Measurements from ENCODE around the gene CARS1.
A peak's percentile ranks its signal among the peaks of the same experiment; 100 is the strongest.

CARS1 gene

DNA sequence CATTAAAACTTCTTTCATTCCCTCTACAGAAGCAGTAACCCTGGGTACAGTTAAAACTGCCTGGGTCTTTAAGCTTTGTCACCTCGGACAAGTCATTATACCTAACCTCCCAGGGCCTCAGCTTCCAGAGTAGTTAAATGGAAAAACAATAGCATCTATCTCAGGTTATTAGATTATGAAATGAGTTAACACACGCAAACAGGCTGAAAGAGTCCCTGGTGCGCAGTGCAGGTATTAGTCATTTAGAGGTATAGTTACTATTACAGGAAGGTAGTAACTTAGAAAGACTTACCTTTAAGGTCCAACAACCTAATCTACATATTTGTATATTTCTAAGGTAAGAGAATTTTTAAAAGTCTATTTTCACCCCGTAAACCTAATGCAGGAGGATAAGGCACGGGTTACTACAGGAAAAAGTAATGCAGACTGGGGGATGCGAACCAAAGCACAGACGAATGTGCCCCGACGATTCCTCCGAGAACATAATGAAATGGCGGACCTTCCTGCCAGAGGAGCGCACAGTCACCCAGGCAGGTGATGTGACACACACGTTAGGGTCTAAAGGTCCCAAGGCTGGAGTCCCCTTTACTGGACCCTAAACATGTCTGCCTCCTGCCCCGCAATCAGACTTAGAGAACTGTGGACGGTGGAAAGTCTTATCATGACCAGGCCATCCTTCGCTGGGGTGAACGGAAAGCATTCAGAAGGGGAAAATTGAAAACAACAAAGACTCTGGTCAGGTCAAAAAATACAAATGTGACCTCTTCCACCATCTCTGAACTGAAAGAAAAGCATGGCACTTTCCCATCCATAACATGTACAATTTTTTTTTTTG is 66.4 kb downstream of the CARS1 start:
- peak; percentile 14 for DNase-seq

DNA sequence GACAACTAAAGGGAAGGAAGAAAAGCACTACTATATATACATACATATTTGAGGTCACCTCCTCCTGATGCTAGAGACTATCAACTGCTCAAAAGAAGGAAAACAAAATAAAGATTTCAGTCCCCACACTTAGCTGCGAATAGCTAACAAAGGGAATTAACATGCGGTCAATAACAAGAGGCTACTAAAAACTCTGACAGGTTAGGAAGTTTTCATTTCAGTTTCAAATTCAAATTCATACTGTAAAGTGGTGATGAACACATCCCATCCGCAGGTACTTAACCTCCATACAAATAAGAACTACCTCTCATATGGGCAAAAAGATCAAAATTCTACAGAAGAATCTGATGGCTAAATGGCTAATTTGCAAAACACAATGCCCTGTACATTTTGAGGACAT is 67.7 kb downstream of the CARS1 start:
- no peak for DNase-seq

DNA sequence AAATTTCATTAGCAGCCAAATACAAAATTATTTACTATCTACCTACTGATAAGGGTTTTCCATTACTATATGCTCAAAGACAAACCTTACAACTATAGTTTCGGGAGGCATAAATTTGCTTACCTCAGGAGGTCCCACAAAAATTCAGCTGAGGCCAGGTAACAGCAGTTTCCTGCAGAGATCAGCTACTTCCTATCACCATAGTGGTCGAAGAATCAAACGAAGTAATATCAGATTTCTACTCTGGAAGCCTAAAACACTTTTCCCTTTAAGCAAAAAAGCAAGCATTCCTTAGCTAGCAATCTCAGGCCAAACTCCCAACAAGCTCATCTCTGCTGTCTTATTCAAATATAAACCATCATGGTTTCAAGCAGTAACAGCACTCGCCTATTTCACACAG is 68.2 kb downstream of the CARS1 start:
- no peak for DNase-seq

- no peak for DNase-seq
Measured at GRCh38 chr11:2987881-2988861, 69.1 kb downstream of the CARS1 start.

DNA sequence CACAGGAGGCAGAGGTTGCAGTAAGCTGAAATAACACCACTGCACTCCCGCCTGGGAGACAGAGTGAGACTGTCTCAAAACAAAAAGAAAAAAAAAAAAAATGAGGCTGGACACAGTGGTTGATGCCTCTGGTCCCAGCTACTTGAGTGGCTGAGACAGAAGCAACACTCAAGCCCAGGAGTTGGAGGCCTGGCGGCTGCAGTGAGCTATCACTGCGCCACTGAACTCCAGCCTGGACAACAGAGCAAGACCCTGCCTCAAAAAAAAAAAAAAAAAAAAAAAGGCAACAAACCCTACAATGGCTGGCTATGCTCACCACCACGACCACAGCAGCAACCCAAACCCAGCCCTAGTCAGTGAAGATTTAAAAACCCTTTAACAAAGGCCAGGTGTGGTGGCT is 73.3 kb downstream of the CARS1 start:
- no peak for DNase-seq

DNA sequence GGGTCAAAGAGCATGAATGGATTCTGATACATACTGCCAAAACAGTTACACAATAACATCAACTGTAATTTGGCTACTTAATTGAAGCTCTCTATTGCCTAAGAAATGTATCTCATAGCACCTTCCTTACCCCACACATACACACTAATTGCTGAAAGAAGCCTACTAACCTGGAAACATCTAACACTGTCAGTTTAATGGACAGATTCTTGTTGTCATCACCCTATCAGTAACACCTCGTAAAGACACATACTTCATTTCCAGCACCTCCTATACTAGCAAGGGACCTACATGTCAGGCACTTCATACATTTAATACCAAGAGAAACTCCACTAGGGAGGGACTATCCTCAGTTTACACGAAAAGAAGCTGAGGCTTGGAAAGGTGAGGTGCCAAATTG is 75.0 kb downstream of the CARS1 start:
- no peak for DNase-seq

- no peak for DNase-seq
Measured at GRCh38 chr11:2981130-2981529, 76.1 kb downstream of the CARS1 start.

GRCh38 chr11:2980168-2980840 is 76.9 kb downstream of the CARS1 start:
- DNase-seq: no peak

DNA sequence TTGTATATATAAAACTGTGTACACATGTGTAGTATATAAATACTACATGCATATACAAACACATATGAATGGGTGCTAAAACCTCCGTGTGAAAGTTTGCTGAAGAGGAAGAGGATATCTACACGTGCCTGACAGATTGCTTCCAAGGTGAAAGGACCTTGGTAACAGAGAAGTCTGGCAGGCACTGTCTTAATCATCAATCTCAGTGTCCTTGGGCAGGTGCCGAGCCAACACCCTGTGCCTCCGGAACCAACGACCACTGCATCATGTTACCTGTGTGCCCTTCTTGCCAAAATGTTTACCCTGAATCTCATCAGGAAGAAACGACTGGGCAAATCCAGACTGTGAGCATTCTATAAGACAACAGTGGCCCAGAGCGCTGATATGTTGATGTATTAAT is 80.1 kb downstream of the CARS1 start:
- no peak for DNase-seq

- no peak for DNase-seq
Measured at GRCh38 chr11:2976294-2977063, 80.7 kb downstream of the CARS1 start.

DNA sequence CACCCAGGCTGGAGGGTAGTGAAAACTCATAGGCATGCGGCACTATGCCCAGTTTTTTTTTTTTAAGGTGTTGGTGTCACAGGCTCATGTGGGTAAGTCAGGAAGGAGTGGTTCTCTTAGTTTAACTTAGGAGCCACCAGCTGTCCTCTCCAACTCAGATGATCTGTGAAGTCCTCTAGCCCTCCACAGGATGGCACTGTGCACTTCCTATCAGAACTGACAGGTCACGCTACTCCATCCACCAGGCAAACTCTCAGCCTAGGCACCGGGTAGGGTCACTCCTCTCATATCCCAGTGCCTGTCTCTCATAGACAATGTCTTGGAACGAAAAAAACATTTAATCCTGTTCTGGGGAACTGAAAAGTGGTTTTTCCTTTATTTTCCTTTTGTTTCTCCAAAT is 81.6 kb downstream of the CARS1 start:
- DNase-seq: peak; percentile 52

GRCh38 chr11:2974272-2974671 is 83.0 kb downstream of the CARS1 start:
- no peak for DNase-seq

- no peak for DNase-seq
Measured at GRCh38 chr11:2968341-2968900, 88.8 kb downstream of the CARS1 start.

- DNase-seq: no peak
Measured at GRCh38 chr11:2964782-2965181, 92.4 kb downstream of the CARS1 start.

GRCh38 chr11:2963761-2964160 is 93.5 kb downstream of the CARS1 start:
- no peak for DNase-seq

DNA sequence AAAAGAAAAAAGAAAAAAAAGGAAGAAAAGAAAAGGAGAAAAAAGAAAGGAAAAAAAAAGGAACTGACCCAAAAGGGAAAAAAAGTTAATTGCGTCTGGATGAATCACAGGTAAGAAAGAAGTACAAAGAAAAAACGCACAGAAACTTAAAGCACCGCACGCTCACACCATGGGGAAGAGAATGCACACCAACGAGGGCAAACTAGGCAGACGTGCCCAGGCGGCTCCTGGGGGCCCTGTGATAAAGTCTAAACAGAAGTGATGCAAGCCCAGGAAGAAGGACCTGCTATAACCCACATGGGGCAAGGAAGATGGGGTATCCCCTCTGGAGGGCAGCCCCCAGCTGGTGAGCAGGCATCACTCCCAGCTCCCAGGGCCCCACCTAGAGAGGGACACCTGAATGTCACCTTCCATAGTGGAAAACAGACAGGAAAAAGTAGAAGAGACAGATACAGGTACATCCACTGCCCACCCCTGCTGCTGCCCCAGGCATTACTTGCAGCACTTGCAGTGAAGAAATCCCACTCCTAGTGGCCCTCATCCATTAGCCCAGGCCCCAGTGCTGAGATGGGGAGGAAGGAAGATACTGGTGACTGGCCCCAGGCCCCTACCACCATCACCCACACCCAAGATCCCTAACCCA is 94.0 kb downstream of the CARS1 start:
- no peak for DNase-seq

DNA sequence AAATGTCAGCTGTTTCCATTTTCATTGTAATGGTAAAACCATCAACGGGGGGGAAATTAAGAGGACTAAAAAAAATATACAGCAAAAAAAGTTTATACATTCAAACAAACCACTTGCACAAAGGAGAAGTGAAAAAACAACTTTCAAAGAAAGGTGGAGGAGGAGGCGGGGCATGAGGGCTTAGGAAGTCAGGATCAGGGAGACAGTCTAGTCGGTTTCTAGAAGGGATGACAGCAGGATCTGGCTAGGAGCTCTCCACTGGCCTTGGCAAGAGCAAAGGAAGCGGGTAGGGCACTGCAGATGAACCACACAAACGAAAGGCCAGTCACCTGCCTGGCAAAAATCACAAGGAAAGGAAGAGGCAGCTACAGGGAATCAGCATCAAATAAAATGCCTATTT is 96.1 kb downstream of the CARS1 start:
- no peak for DNase-seq

DNA sequence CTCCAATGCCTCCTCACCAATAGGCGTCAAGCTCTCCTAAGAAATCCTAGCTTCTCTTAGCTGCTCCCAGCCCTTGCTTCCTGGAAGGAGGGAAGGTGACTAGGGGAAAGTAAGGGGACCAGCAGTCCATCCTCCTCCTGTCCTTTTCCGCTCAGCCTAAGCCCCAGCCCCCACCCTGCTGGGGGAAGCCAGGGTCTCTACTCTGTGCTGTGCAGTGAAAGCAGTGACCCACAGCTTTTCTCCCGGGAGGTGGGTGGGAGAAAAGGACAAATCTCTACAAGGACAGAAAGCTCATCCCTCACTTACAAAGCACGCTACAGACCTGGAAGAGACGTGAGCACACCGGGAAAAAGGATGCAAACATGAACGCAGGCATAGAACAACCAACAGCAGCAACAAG is 97.1 kb downstream of the CARS1 start:
- DNase-seq: no peak

DNA sequence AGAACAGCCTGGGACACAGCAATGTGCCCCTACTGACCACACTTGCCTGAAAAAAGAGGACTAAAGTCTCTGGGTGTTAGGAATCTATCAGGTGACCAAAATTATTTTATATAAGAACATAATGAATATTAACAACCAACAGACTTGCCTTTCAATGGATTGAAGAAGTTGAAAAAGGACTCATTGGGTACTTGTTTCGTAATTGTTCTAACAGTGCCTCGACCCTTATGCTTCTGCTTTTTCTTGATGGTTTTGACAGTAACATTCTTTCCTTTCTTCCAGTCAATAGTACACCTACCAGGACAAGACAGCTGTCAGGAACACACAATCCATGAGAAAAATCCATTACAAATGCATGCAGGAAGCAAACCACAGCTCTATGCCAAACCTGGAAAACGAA is 99.0 kb downstream of the CARS1 start:
- DNase-seq: no peak

GRCh38 chr11:2955906-2956476 is 101.2 kb downstream of the CARS1 start:
- DNase-seq: no peak

GRCh38 chr11:2954263-2954662 is 103.0 kb downstream of the CARS1 start:
- DNase-seq: peak; percentile 30

All from NCI-H82 (cell line).